GM21619 (cell line): Measurements from ENCODE around the gene COQ7.
A peak's percentile ranks its signal among the peaks of the same experiment; 100 is the strongest.

Experiments used
- ATAC-seq: cut with Tn5 transposase; IDR thresholded peaks from one replicate; pipeline ENCODE4 v1.9.1; 2021; ENCODE audit not compliant: unreplicated experiment

COQ7 gene

DNA sequence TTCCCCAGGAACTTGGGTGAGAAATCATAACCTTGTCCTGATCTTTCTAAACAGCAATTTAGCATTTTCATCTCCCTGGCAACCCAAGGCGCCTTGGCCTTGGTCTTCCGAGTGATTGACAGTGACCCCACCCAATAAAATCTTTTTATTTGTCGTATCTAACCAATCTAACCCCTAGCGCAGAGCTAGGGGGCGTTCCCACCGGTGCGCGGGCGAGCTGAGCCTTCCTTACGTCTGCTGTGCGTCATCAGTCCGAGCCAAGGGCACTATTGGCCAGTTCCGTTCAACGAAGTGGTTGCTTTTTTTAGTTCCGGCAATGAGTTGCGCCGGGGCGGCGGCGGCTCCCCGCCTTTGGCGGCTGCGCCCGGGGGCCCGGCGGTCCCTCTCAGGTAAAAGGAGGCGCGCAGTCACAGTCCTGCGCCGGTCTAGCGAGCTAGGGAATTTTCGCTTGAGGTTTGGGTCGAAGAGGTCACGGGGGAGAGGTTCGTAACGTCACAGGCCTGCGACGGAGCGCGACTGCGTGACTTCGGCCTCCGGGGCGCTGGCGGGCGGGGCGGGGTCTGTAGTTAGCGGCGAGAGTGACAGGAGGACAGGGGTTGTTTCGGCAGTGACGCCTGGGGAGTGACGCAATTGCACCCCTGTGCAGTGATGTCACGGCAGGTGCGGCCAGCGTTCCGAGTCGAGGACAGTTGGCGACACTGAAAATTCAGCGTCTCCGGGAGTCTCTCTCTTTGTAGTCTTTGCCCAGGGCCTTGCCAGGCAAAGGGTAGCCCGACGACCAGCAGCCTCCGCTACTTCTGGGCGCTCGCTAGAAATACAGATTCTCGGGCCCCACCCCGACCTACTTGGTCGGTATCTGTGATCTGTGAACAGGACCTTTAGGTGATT, at the start of gene COQ7:
Gene COQ7 (plus strand): TSS at position 266 of the 888 bp plus-strand sequence. CDS start 51 bp downstream, at position 317.
- peak; percentile 91 for ATAC-seq

DNA sequence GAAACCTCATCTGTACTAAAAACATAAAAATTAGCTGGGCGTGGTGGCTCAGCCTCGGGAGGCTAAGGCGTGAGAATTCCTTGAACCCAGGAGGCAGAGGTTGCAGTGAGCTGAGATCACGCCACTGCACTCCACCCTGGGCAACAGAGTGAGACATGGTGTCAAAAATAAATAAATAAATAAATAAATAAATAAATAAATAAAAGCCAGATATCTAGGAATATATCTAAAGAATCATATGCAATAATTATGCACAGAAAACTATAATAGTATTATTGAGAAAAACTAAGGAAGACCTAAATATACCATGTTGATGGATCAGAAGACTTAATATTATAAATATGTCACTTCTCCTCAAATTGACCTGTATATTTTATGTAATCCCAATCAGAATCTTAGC, 46.7 kb upstream of the COQ7 start:
- ATAC-seq = no peak

DNA sequence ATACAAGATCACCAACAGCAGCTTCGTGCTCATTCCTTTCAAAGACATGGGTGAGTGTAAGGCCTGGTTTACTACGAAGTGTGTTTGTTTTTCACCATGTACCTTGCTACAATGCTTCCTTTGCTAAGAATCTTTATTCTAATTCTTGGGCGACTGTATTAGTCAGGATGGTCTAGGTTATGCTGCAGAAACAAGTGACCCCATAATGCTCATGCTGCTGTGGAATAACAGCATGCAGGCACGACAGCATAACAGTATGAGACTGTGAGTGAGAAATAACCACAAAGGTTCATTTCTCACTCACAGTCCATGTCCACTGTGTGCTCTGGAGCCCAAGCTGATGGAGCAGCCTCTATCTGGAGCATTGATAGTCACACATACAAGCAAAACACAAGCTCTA, 45.7 kb upstream of the COQ7 start:
- no peak for ATAC-seq

DNA sequence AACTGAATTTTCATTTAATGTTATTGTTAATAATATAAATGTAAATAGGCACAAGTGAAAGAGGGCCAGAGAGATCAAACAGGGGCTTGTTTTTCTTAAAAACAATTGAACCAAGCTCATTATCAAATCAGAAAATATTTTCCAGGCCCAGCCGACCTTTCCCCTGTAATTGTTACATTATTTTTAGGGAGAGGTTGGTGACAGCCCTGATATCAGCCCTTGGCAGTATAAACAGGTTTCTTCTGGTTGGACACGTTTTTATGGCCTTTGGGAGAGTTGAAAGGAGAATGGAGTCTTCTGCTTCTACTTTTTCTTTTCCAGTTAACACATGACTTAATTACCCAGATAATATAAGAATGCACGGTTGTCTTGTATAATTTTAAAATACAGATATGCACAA, 40.0 kb upstream of the COQ7 start:
- no peak for ATAC-seq

DNA sequence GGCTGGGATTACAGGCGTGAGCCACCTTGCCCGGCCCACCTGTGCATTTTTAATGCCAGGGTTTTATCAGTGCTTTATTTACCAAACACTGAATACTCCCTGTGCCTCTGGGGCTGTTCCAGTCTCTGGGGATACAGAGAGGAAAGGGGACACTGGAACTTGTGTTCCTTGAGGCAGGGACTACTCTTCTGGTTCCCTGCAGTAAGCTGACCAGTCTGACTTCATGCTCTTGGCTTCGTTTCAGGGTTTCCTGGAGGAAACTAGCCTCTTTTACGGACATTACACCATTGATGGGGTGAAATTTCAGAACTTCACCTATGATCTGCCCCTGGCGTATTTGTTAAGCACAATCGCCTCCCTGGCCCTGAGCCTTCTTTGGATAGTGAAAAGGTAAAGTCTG, 37.4 kb upstream of the COQ7 start:
- ATAC-seq = no peak

DNA sequence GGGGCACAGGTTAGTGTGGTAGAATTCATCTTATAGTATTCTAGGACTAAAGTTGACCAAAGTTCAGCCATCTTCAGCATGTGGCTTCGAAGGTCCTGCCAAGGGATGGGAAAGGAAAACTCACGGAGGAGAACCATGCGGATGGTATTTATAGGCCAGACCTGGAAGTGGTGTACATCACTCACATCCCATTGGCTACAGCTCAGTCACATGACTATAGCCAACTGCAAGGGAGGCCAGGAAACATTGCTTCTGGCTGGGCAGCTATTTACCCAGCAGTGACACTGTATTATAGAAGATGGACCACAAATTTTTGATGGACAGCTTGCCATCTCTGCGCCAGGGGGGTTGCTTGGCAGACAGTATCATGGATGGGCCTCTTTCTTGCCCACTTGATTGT, 35.7 kb upstream of the COQ7 start:
- no peak for ATAC-seq

DNA sequence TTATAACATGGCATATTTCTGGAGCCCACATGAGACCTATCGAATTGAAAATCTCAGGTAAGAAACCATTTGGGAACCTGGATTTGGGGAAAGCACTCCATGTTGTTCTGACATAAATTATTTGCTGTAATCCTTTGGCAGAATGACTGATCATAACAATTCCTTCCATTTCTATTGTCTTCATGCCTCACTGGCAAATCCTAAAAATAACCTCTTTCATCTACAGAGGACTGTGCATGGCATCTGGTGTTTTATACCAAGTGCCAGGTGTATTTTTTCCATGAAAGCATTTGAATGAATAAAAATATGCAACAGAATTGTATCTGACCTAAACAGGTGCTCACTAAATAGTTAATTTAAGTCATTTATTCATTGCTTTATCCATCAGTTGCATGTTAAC, 33.7 kb upstream of the COQ7 start:
- ATAC-seq = no peak

DNA sequence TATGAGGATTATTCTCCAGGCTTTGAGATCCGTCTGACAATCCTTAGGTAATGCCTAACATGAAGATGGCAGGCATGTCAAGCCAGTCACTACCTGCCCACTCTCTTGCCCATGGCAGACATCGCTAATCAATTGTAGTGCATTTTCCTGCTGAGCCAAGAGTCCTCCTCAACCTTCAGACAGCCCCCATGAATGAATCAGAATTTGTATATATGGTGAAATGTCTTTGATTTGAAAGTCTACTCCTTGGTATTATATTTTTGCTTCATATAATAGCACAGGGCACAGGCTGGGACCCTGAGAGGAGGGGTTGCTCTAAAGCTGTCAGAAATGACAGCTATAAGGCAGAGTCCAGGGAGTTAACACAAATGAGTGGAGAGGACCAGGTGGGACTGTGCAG, 27.0 kb upstream of the COQ7 start:
- no peak for ATAC-seq

DNA sequence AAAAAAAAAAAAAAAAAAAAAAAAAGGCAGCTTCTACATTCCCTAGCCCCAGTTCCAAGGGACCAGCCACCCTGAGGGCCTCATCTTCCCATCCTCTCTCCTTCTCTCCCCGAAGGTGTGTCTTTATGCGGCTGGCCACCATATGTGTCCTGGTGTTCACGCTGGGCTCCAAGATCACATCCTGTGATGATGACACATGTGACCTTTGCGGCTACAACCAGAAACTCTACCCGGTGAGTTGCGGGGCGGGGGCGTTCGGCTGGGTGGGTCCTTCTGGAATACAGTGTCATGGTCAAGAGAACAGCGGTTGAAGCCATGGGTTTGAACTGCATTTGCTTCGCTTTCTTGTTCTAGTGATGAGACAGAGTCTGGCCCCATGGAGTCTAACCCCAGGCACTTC, 22.6 kb upstream of the COQ7 start:
- no peak for ATAC-seq

DNA sequence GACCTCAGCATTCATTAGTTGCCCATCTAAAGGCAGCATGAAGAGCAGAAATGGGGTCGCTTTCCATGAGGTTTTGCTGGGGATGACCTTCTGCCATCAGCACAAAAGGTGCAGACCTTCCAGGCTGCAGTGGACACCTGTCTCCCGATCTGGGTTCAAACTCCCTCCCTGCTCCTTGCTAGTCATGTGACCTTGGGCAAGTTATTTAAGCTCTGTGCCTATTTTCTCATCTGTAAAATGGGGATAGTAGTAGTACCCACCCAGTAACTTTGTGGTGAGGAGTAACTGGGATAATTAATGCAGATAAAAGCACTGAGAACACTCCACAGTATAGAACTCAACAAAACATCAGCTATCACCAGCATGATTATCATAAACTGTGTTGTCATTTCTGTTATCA, 21.4 kb upstream of the COQ7 start:
- ATAC-seq = no peak

DNA sequence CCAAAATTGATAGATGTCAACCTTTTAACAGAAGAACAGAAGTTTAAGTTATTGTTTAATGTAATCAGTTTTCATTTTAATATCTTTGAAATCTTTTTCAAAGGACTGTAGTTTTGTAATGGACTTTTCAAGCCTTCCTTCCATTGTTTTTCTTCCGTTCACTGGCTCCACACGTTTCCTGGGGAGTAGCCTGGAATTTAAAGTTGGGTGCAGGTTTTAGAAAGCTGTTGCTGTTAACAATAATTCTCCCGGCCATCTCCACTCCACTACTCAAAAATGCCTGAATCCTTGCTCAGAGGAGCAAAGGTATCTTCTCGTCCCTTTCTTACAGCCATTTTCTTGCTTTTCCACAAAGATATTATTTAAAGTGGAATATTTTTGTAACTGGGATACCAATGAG, 4.7 kb upstream of the COQ7 start:
- ATAC-seq = no peak

DNA sequence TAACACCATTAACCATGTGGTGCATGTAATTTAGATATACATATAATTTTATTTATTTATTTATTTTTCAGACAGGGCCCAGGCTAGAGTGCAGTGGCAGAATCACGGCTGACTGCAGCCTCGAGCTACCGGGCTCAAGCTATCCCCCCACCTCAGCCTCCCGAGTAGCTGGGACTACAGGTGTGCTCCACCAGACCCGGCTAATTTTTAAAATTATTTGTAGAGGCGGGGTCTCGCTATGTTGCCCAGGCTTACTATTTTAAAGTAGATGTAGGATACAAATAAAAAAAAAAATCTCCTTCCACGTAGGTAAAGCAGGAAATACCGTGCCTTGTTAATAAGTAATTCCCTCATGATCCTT, 446 bp upstream of the COQ7 start:
- no peak for ATAC-seq

DNA sequence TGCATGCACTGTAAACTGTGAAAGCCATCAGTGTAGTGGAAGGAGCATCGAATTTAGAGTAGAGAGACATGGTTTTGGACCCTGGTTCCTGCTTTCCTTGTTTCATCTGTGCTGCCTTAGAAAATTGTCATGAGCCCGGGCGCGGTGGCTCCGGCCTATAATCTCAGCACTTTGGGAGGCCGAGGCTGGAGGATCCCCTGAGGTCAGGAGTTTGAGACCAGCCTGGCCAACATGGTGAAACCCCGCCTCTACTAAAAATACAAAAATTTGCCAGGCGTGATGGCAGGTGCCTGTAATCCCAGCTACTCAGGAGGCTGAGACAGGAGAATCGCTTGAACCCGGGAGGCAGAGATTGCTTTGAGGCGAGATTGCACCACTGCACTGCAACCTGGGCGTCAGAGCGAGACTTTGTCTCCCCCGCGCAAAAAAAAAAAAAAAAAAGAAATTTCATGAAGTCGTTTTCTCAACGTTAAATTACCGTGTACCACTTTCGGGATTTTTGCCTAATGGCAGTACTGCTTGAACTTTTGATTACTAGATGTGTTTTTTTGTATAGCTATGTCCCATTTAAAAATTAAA, 912 bp downstream of the COQ7 start:
- no peak for ATAC-seq

DNA sequence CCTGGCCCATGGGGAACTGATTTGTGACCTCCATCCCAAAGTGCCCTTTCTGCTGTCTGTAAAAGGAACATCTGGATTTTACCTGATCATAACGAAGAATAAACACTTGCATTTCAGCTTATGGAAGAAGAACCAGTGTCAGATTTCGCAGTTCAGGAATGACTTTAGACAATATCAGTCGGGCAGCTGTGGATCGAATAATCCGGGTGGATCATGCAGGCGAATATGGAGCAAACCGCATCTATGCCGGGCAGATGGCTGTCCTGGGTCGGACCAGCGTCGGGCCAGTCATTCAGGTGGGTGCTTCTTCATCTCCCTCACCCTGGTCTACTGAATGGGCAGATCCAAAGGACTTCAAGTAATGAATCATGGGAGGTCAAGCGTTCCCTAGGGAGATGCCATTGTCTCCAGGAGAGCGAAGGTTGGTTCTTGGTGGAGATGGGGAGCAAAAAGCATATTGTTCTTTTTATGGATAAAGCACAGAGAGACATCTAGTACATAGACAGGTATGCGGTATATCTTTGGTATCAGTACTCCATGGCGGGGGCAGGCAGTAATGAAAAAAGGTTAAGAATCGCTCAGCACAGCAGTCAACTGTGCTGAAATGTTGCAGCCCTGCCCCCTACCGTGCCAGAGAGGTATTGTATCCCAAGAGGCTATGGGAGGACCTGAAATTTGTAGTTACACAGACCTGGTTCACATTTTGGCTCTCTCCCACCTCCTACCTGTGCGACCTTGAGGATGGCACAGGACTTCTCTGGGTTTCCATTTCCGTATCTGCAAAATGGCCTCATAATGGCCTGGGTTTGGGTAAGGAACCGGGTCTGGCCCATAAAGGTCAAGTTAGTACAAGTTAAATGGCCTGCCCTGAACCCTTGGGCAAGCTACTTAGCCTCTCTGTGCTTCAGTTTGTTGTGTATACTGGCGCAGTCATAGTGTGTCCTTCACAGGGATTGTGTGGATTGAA, 4.7 kb downstream of the COQ7 start:
- ATAC-seq = no peak

DNA sequence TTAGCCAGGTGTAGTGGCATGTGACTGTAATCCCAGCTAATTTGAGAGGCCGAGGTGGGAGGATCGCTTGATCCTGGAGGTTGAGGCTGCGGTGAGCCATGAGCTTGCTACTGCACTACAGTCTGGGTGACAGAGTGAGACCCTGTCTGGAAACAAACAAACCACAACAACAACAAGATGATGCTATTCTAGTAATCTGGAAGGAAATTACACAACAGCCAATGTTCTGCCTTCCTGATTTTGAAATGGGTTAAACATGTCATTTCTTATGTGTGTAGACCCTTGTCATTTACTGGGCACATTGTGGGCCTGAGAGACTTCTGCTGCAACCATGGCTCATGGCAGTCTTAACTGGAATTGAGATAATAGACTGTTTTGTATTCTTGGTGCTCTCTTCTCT, 5.9 kb downstream of the COQ7 start:
- ATAC-seq = no peak

DNA sequence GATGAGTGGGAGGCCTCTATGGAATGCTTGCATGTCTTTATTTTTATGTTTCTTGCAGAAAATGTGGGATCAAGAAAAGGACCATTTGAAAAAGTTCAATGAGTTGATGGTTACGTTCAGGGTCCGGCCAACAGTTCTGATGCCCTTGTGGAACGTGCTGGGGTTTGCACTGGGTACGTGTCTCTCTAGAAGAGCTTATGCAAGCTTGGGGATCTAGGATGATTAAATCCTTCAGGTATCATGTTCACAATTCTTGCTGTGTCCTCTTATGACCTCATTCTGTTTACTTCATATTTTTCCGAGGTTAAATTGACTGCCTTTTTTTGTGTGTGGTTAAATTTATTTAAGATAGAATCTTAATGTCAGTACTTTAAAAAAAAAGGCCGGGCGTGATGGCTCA, 6.4 kb downstream of the COQ7 start:
- ATAC-seq = no peak

DNA sequence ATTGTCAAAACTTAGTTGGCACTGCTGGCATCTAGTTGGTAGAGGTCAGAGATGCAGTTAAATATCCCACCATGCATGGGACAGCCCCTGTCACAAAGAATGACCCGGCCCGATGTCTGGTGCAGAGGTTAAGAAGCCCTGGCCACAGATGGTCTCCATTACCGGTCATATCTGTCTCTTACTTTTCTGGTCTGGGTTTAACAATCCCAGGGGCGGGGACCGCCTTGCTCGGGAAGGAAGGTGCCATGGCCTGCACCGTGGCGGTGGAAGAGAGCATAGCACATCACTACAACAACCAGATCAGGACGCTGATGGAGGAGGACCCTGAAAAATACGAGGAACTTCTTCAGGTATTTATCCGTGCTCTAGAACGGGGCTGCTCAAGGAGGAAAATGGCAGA, 8.1 kb downstream of the COQ7 start:
- ATAC-seq = no peak

DNA sequence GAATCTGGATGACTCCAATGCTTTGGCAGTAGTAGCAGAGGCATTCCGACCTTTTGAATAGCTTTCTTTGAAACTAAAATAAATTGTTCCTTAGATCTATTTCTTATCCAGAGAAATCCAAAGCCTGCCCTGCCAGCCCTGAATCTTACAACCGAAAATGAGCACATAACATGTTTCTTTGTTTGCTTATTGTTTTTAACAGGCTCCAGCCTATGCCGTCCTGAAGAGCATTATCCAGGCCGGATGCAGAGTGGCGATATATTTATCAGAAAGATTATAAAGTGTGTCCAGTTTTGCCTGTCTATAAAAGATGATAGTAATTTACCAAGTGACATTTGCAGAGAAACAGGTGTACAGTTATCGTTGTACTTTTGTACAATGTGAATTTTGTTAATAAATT, 10.5 kb downstream of the COQ7 start:
- no peak for ATAC-seq

DNA sequence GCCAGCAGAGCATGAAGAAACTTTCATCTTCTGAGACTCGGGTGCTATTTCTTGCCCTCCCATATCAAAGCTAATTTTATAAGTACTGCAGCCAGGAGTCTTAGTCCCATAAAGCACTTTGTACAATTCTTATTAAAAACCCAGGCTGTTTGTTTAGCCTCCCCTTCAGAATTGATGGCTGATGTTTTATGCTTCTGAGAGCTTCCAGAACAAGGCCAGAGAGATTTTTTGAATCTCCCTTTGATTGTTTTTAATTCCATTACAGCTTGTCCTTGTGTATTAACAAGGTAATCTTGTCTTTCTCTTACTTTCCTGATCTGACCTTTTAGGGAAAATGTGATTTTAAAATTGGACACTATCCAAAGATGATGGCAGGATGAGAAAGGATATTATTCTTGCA, 16.3 kb downstream of the COQ7 start:
- ATAC-seq = no peak

DNA sequence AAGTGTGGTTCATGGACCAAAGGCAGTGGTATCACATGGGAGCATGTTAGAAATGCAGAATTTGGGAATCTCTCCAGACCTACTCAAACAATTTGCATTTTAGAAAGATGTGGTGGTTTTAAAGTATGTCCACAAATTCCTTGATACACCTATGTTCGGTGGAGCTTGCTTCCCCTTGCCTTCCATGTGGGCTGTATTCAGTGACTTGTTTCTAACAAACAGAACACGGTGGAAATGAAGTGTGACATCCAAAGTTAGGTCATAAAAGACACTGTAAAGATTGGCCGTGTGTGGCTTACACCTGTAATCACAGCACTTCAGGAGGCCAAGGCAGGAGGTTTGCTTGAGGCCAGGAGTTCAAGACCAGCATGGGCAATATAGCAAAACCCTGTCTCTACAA, 16.7 kb downstream of the COQ7 start:
- no peak for ATAC-seq

DNA sequence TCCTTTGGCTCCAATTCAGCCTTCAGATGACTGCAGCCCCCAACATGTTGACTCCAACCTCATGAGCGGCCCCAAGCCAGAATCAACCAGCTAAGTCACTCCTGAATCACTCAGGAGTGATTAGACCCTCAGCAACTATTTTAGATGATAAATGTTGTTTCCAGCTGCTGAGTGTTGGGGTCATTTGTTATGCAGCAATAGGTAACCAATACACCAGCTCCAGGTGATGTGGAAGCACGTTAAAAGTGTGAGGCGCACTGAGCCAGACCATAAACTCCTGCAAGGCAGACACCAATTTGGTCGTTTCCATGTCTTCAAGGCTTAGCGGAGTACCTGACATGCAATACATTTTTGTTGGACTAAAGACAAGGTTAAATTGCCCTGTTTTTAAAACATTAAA, 17.5 kb downstream of the COQ7 start:
- no peak for ATAC-seq
